BLaER1 treated with 17β-estradiol and CSF1 and Interleukin-3, amounts not matched to agents 10 nM and 100 nM (cell line): Measurements from ENCODE around the gene CDK16.
A peak's percentile ranks its signal among the peaks of the same experiment; 100 is the strongest.

Source experiments
- H3K27ac ChIP-seq, 11 experiments: shearing (Covaris generic); formaldehyde crosslinking; 2 replicates each; pipeline ENCODE4 v1.8.1; 2022
- H3K27me3 ChIP-seq, 11 experiments: shearing (Covaris generic); formaldehyde crosslinking; 2 replicates each; pipeline ENCODE4 v1.8.1; 2022
- H3K36me3 ChIP-seq, 11 experiments: shearing (Covaris generic); formaldehyde crosslinking; 2 replicates each; pipeline ENCODE4 v1.8.1; 2022
- H3K4me1 ChIP-seq, 10 experiments: shearing (Covaris generic); formaldehyde crosslinking; 2 replicates each; pipeline ENCODE4 v1.8.1; 2022
- H3K4me2 ChIP-seq, 11 experiments: shearing (Covaris generic); formaldehyde crosslinking; 2 replicates each; pipeline ENCODE4 v1.8.1; 2022
- H3K4me3 ChIP-seq, 10 experiments: shearing (Covaris generic); formaldehyde crosslinking; 2 replicates each; pipeline ENCODE4 v1.8.1; 2022
- H3K9ac ChIP-seq, 11 experiments: shearing (Covaris generic); formaldehyde crosslinking; 2 replicates each; pipeline ENCODE4 v1.8.1; 2022
- H3K9me3 ChIP-seq, 11 experiments: shearing (Covaris generic); formaldehyde crosslinking; replicated peaks in 1 of 11; 2 replicates each; pipeline ENCODE4 v1.8.1; 2022
- H4K20me1 ChIP-seq, 11 experiments: shearing (Covaris generic); formaldehyde crosslinking; 2 replicates each; pipeline ENCODE4 v1.8.1; 2022
- Cebpa-rat ChIP-seq, 11 experiments: shearing (Covaris generic); IDR thresholded peaks; 2 replicates each; pipeline ENCODE4 v1.8.1; 2022

The CDK16 gene

GRCh38 chrX:47191331-47191730 is 27.1 kb upstream of the CDK16 start:
- Histone ChIP-seq H3K4me2 (peak overlapping the region; percentile 68 to 92 (median 84)), H3K9ac (peak overlapping the region; percentile 67 to 98 (median 79)), H3K4me1 (peaks cover 37 to 40% (median 38%) of the 10 kb centered on the region in 10 experiments), H3K27me3 (peaks cover 0 to 30% (median 13%) of the 10 kb centered on the region in 11 experiments; a peak in 10 of 22 replicates), H3K27ac (peak overlapping the region in 10 of 11 experiments; percentile 57 to 78 (median 73); a peak in 20 of 22 replicates), H3K9me3 (no peaks in the 10 kb centered on the region), H3K4me3 (peak overlapping the region; percentile 54 to 89 (median 81)), H4K20me1 (peaks cover 10 to 37% (median 29%) of the 10 kb centered on the region in 11 experiments), H3K36me3 (peaks cover 5 to 28% (median 14%) of the 10 kb centered on the region in 11 experiments; a peak in 20 of 22 replicates)
- TF ChIP-seq Cebpa-rat (IDR thresholded peaks at IDR 0.05): no peak

DNA sequence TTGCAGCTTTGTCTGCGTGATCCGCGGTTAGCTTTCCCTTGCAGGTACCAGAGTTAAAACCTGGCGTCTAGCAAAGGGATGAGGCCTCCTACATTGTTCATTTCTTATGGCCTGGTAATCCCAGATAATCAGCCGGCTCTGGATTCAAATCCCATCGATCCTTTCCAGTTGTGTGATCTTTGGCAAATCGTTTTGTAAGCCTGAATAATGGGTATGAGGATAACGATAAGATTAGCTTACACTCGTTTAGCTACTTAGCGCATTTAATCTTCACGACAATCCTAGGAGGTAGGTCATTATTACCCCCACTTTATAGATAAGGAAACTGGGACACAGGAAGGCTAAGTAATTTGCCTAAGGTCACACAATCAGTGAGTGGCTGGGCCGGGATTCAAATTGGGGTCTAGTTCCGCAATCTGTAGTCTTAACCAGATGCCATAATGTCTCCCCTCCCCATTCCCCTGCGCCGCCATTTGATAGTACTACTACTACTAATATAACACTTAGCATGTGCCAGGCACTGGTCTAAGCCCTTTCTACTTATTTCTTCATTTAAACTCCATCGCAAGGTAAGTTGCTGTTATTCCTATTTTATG is 26.6 kb upstream of the CDK16 start:
- Histone ChIP-seq H3K9ac (peak overlapping the region; percentile 67 to 98 (median 79)), H3K9me3 (no peaks in the 10 kb centered on the region), H3K4me3 (peak overlapping the region; percentile 54 to 89 (median 81)), H4K20me1 (peaks cover 15 to 37% (median 30%) of the 10 kb centered on the region in 11 experiments), H3K4me2 (peak overlapping the region; percentile 68 to 92 (median 84)), H3K4me1 (peaks cover 42 to 46% (median 43%) of the 10 kb centered on the region in 10 experiments), H3K36me3 (peaks cover 5 to 28% (median 12%) of the 10 kb centered on the region in 11 experiments; a peak in 21 of 22 replicates), H3K27ac (peak overlapping the region in 9 of 11 experiments; percentile 65 to 78 (median 73); a peak in 17 of 22 replicates), H3K27me3 (peaks cover 0 to 24% (median 13%) of the 10 kb centered on the region in 11 experiments; a peak in 9 of 22 replicates)
- TF ChIP-seq Cebpa-rat (IDR thresholded peaks at IDR 0.05): no peak

- Histone ChIP-seq H4K20me1 (peaks cover 33 to 48% (median 43%) of the 10 kb centered on the region in 11 experiments), H3K4me3 (peak within 1 kb of the TSS; percentile 77 to 92 (median 89)), H3K36me3 (peaks cover 18 to 35% (median 24%) of the 10 kb centered on the region in 11 experiments), H3K9me3 (no peaks in the 10 kb centered on the region), H3K27ac (peak within 1 kb of the TSS; percentile 90 to 97 (median 96)), H3K27me3 (peaks cover 0 to 8% (median 1%) of the 10 kb centered on the region in 11 experiments; a peak in 8 of 22 replicates), H3K9ac (peak within 1 kb of the TSS; percentile 91 to 98 (median 97)), H3K4me2 (peak within 1 kb of the TSS; percentile 91 to 99 (median 98)), H3K4me1 (peaks cover 48 to 55% (median 51%) of the 10 kb centered on the region in 10 experiments)
- no peak for TF ChIP-seq Cebpa-rat (IDR thresholded peaks at IDR 0.05)
These were observed 24.8 kb upstream of the CDK16 start, which contains the start of gene UBA1 for GRCh38 chrX:47193475-47194193. TSS of gene UBA1 (plus strand) at chrX:47193829. CDS start at chrX:47198803, 4,974 bp downstream.

DNA sequence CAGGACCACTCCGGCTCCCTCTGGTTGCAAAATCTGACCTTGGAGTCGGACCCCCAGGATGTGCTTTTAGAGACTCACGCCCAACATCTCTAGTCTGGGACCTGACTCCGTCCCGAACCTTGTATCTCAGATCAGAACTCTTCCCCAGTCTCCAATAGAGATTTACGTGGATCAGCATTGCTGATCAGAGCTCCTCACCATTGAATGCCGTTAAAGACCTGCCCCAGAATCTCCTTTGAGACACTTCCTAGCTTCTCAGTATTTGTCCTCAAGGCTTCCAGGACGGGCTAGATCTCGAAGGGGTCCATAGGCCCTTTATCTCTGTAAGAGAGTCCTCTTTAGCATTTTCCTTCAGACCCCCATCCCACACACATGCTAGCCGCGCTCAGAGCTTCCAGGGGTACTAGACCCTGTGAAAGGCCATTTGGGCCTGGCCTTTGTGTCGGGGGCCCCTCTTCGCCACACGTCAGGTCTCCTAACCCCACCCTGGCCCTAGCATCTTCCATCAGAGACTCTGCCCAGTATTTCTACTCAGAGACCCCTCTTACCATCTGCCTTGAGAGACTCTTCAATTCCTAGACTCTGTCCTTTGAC is 24.2 kb upstream of the CDK16 start:
- Histone ChIP-seq H3K27ac (peak overlapping the region; percentile 90 to 97 (median 96)), H3K27me3 (peaks cover 0 to 6% (median 0%) of the 10 kb centered on the region in 11 experiments; a peak in 4 of 22 replicates), H3K9me3 (no peaks in the 10 kb centered on the region), H3K9ac (peak overlapping the region; percentile 91 to 98 (median 97)), H4K20me1 (peaks cover 39 to 55% (median 50%) of the 10 kb centered on the region in 11 experiments), H3K4me1 (peaks cover 48 to 55% (median 51%) of the 10 kb centered on the region in 10 experiments), H3K36me3 (peaks cover 25 to 41% (median 31%) of the 10 kb centered on the region in 11 experiments), H3K4me2 (peak overlapping the region; percentile 91 to 99 (median 98)), H3K4me3 (peak overlapping the region; percentile 77 to 92 (median 89))
- TF ChIP-seq Cebpa-rat (IDR thresholded peaks at IDR 0.05): no peak

GRCh38 chrX:47196098-47196497 is 22.4 kb upstream of the CDK16 start:
- peak overlapping the region; percentile 91 to 99 (median 98) for H3K4me2 ChIP-seq
- H3K27me3 ChIP-seq: 0 out of 22 replicates have a peak, but pooled peaks cover 0 to 6% (median 0%) of the 10 kb centered on the region in 11 experiments
- peak overlapping the region in 8 of 10 experiments; percentile 20 to 92 (median 82); a peak in 16 of 20 replicates for H3K4me3 ChIP-seq
- 0 out of 22 replicates have a peak overlapping the region, but pooled peaks of 6 of the 11 experiments have one; percentile 1 to 27 (median 9) for H3K27ac ChIP-seq
- H3K4me1 ChIP-seq: peaks cover 48 to 55% (median 51%) of the 10 kb centered on the region in 10 experiments
- H3K9ac ChIP-seq: peak overlapping the region; percentile 29 to 98 (median 95); a peak in 21 of 22 replicates
- peaks cover 54 to 73% (median 68%) of the 10 kb centered on the region in 11 experiments for H4K20me1 ChIP-seq
- H3K36me3 ChIP-seq: peaks cover 43 to 59% (median 49%) of the 10 kb centered on the region in 11 experiments
- H3K9me3 ChIP-seq: no peaks in the 10 kb centered on the region
- TF ChIP-seq Cebpa-rat (IDR thresholded peaks at IDR 0.05): no peak

GRCh38 chrX:47197526-47197925 is 21.0 kb upstream of the CDK16 start:
- Histone ChIP-seq H3K4me2 (peak overlapping the region in 10 of 11 experiments; percentile 93 to 99 (median 98); a peak in 12 of 22 replicates), H3K4me1 (peaks cover 37 to 45% (median 41%) of the 10 kb centered on the region in 10 experiments), H3K27me3 (peaks cover 0 to 13% (median 0%) of the 10 kb centered on the region in 11 experiments; a peak in 1 of 22 replicates), H4K20me1 (peaks cover 69 to 87% (median 82%) of the 10 kb centered on the region in 11 experiments), H3K27ac (no peak overlapping the region), H3K9me3 (no peaks in the 10 kb centered on the region), H3K36me3 (peaks cover 57 to 74% (median 63%) of the 10 kb centered on the region in 11 experiments), H3K4me3 (no peak overlapping the region), H3K9ac (peak overlapping the region in 7 of 11 experiments; percentile 9 to 97 (median 44); a peak in 7 of 22 replicates)
- no peak for TF ChIP-seq Cebpa-rat (IDR thresholded peaks at IDR 0.05)

DNA sequence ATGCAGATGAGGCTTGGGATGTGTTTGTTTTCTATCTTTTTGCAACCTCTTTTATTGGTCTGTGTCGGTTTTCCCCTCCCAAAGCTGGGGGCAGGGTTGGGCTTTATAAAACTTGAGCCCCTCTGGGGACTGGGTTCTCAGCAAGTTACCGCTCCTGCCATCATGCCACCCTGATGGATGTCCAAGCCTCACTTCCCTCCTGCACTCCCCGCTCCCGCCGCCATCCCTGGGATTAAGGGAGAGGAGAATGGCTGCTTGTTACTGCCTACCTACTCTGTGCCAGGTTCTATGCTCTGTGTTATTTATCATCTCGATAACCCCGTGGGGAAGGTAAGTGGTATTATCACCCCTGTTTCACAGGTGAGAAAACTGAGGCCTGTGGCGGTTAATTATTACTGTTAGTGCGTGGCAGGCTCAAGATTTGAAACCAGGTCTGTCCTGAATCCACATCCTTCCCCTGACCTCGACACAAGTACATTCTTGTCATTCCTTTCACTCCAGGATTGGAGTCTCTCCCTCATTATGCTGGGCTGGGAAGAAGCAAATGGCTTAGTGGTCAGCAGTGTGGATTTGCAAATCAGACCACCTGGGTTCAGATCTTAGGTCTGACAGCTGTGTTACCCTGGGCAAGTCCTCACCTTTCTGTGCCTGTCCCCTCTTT is 20.3 kb upstream of the CDK16 start:
- no peak overlapping the region for H3K27ac ChIP-seq
- peaks cover 74 to 93% (median 88%) of the 10 kb centered on the region in 11 experiments for H4K20me1 ChIP-seq
- peak overlapping the region in 6 of 11 experiments; percentile 9 to 97 (median 23); a peak in 5 of 22 replicates for H3K9ac ChIP-seq
- peaks cover 30 to 39% (median 35%) of the 10 kb centered on the region in 10 experiments for H3K4me1 ChIP-seq
- peaks cover 63 to 80% (median 69%) of the 10 kb centered on the region in 11 experiments for H3K36me3 ChIP-seq
- no peaks in the 10 kb centered on the region for H3K9me3 ChIP-seq
- no peak for TF ChIP-seq Cebpa-rat (IDR thresholded peaks at IDR 0.05)
- H3K27me3 ChIP-seq: peaks cover 0 to 13% (median 0%) of the 10 kb centered on the region in 11 experiments; a peak in 2 of 22 replicates
- peak overlapping the region in 2 of 11 experiments; percentile 93 to 94; a peak in 1 of 22 replicates for H3K4me2 ChIP-seq
- no peak overlapping the region for H3K4me3 ChIP-seq
